HT-29 (cell line): ENCODE data around the gene ARFGEF3. TPM values are rescaled to one million over a fixed set of nuclear protein-coding genes. Genes with fewer than 3 reads are reported as not detected.
"Not testable (repeated sequence)": the region's sequence is repeated elsewhere in the genome, so short reads cannot be mapped to it uniquely, and the experiment has no call there.

Experiments used
- DNase-seq: peaks from one replicate; pipeline ENCODE4 v3.0.0-alpha.2; 2015; ENCODE audit warnings: low spot score
- total RNA-seq: library from RNA; depleted of rRNA; stranded (reverse); fragments of >200 nt; shearing (Covaris generic); gene quantifications from 2 replicates; pipeline ENCODE4 v1.2.3, GENCODE V29; 2014

Gene ARFGEF3
- total RNA-seq, 1 experiment from 2014 or later, result 10.0 TPM

- DNase-seq, result no peak
Observed at GRCh38 chr6:138211048-138211581, 49.4 kb downstream of the ARFGEF3 start.

- no peak for DNase-seq
Observed at GRCh38 chr6:138211601-138212000, 49.9 kb downstream of the ARFGEF3 start.

GRCh38 chr6:138212530-138212929 is 50.8 kb downstream of the ARFGEF3 start:
- not testable (repeated sequence) for DNase-seq

- DNase-seq, result no peak
Observed at GRCh38 chr6:138215093-138215782, 53.5 kb downstream of the ARFGEF3 start.

GRCh38 chr6:138218449-138218848 is 56.7 kb downstream of the ARFGEF3 start, which contains the start of gene PBOV1:
PBOV1 (minus strand) TSS chr6:138218491; CDS start chr6:138218395, 96 bp downstream.
- DNase-seq, result no peak

GRCh38 chr6:138219398-138219797 is 57.7 kb downstream of the ARFGEF3 start:
- DNase-seq, result no peak

GRCh38 chr6:138219901-138220300 is 58.2 kb downstream of the ARFGEF3 start:
- DNase-seq, result no peak

- no peak for DNase-seq
Observed at GRCh38 chr6:138222901-138223546, 61.3 kb downstream of the ARFGEF3 start.

- DNase-seq, result no peak
Observed at GRCh38 chr6:138225953-138226352, 64.2 kb downstream of the ARFGEF3 start.

GRCh38 chr6:138226700-138227315 is 65.1 kb downstream of the ARFGEF3 start:
- no peak for DNase-seq

- peak; percentile 83 for DNase-seq
Observed at GRCh38 chr6:138227316-138227781, 65.6 kb downstream of the ARFGEF3 start.

- no peak for DNase-seq
Observed at GRCh38 chr6:138229072-138229471, 67.3 kb downstream of the ARFGEF3 start.

- DNase-seq, result no peak
Observed at GRCh38 chr6:138229663-138230179, 68.0 kb downstream of the ARFGEF3 start.

- DNase-seq, result no peak
Observed at GRCh38 chr6:138230221-138230620, 68.5 kb downstream of the ARFGEF3 start.

GRCh38 chr6:138230759-138231380 is 69.1 kb downstream of the ARFGEF3 start:
- DNase-seq, result no peak

- peak; percentile 91 for DNase-seq
Observed at GRCh38 chr6:138231381-138231886, 69.7 kb downstream of the ARFGEF3 start.

- DNase-seq, result no peak
Observed at GRCh38 chr6:138234363-138234762, 72.6 kb downstream of the ARFGEF3 start.

GRCh38 chr6:138235205-138235604 is 73.5 kb downstream of the ARFGEF3 start:
- DNase-seq, result no peak

- DNase-seq, result no peak
Observed at GRCh38 chr6:138235693-138236092, 74.0 kb downstream of the ARFGEF3 start.

- no peak for DNase-seq
Observed at GRCh38 chr6:138237463-138237862, 75.7 kb downstream of the ARFGEF3 start.

- DNase-seq, result no peak
Observed at GRCh38 chr6:138238368-138238767, 76.6 kb downstream of the ARFGEF3 start.
